ENCODE results near the gene TFPT.

DNA sequence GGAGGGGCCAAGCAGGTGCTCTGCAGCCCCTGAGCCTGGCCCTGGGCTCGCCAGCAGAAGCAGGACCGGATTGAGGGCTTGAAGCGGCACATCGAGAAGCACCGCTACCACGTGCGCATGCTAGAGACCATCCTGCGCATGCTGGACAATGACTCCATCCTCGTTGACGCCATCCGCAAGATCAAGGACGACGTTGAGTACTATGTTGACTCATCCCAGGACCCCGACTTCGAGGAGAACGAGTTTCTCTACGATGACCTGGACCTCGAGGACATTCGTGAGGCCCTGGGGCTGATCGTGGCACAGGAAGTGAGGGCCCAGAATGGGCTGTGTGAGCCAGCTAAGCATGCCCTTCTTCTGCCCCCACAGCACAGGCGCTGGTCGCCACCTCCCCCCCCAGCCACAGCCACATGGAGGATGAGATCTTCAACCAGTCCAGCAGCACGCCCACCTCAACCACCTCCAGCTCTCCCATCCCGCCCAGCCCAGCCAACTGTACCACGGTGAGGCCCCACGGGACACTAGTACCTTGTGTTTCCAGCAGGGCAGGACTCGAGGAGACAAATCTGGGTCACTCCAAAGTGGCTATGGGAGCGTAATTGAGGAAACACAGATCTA is 30.2 kb upstream of the TFPT start:
- no peak for TF ChIP-seq EZH2 (IDR thresholded peaks at IDR 0.05; ENCODE audit: borderline replicate concordance, low read depth, low read length, poor library complexity, severe bottlenecking)
- TF ChIP-seq, protein P1, sequence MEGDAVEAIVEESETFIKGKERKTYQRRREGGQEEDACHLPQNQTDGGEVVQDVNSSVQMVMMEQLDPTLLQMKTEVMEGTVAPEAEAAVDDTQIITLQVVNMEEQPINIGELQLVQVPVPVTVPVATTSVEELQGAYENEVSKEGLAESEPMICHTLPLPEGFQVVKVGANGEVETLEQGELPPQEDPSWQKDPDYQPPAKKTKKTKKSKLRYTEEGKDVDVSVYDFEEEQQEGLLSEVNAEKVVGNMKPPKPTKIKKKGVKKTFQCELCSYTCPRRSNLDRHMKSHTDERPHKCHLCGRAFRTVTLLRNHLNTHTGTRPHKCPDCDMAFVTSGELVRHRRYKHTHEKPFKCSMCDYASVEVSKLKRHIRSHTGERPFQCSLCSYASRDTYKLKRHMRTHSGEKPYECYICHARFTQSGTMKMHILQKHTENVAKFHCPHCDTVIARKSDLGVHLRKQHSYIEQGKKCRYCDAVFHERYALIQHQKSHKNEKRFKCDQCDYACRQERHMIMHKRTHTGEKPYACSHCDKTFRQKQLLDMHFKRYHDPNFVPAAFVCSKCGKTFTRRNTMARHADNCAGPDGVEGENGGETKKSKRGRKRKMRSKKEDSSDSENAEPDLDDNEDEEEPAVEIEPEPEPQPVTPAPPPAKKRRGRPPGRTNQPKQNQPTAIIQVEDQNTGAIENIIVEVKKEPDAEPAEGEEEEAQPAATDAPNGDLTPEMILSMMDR (conservative IDR thresholded peaks at IDR 0.05; ENCODE audit: low read depth, low read length): no peak
